ENCODE measurements around the gene GMPS.

GRCh38 chr3:155981669-155982068 is 111.2 kb downstream of the GMPS start:
- TF ChIP-seq CTCF (IDR thresholded peaks at IDR 0.05; ENCODE audit: insufficient read depth, low read length) (no peak), REST (IDR thresholded peaks at IDR 0.05; ENCODE audit: insufficient replicate concordance, low read depth) (no peak)
